AG10803 (cell line): ENCODE results near the gene MTERF1.
"Not testable (repeated sequence)": the region's sequence is repeated elsewhere in the genome, so short reads cannot be mapped to it uniquely, and the experiment has no call there.

ENCODE experiments used
- DNase-seq: peaks from one replicate; pipeline ENCODE4 v3.0.0; 2010; ENCODE audit warnings: low read depth
- H3K4me3 ChIP-seq: 2 replicates; pipeline ENCODE4 v1.5.1; 2011; ENCODE audit warnings: mild to moderate bottlenecking, low read length, control low read depth
- TF ChIP-seq, protein P1 (sequence below): conservative IDR thresholded peaks from 2 replicates; pipeline ENCODE4 v1.5.1; 2011; ENCODE audit warnings: mild to moderate bottlenecking, low read length, control low read depth, inconsistent platforms

MTERF1 gene

DNA sequence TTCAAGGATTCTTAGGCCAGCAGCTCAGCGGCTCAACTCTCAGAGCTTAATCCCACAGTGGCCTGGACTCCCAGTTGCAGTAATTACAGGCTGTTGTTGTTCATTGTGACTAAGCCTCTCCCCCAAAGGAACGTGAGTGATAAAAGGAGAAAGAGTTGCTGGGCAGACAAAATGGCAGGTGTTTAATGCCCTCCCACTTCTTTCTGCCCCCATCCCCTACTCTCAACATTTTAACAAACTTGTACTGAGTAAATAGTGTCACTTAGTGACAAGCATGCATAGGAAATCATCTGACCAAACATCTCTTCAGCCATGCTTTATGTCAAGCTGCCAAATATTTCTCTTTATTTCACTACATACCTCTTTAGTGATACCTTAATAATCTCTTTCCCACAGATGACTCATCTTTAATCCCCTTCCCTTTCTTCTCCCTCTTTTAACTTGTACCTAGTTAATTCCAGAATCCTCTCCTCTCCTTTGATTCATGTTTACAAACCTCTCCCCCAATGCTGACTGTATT lies 12.4 kb upstream of the MTERF1 start:
- no peak overlapping the region for H3K4me3 ChIP-seq
- peak; percentile 24 for DNase-seq
- TF ChIP-seq, protein P1, sequence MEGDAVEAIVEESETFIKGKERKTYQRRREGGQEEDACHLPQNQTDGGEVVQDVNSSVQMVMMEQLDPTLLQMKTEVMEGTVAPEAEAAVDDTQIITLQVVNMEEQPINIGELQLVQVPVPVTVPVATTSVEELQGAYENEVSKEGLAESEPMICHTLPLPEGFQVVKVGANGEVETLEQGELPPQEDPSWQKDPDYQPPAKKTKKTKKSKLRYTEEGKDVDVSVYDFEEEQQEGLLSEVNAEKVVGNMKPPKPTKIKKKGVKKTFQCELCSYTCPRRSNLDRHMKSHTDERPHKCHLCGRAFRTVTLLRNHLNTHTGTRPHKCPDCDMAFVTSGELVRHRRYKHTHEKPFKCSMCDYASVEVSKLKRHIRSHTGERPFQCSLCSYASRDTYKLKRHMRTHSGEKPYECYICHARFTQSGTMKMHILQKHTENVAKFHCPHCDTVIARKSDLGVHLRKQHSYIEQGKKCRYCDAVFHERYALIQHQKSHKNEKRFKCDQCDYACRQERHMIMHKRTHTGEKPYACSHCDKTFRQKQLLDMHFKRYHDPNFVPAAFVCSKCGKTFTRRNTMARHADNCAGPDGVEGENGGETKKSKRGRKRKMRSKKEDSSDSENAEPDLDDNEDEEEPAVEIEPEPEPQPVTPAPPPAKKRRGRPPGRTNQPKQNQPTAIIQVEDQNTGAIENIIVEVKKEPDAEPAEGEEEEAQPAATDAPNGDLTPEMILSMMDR, result no peak

DNA sequence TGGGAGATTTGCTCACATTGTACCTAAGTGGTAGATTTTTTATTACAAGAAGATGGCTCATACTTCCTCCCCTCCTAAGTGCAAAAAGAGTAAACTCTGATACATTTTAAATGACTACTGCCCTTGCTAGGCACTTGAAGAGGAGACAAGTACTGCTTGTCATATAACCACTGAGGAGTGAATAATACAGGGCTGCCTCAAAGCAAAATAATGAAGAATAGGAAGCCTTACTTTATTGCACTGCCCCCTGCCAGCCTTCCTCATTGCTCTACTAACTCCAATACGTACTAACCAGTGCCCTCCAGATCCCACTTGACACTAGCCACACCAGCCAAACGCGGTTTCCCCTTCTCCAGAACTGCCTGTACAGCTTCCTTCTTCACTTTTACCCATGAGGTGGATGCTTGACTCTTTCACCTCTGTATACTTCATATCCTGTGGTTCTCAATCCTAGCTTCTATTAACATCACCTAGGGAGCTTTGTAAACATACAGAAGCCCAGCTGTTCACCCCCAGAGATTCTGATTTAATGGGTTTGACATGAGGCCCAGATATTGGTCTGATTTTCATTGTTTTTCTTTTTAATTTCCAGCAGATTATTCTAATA lies 11.7 kb upstream of the MTERF1 start:
- no peak overlapping the region for H3K4me3 ChIP-seq
- no peak for DNase-seq
- TF ChIP-seq, protein P1, result no peak

DNA sequence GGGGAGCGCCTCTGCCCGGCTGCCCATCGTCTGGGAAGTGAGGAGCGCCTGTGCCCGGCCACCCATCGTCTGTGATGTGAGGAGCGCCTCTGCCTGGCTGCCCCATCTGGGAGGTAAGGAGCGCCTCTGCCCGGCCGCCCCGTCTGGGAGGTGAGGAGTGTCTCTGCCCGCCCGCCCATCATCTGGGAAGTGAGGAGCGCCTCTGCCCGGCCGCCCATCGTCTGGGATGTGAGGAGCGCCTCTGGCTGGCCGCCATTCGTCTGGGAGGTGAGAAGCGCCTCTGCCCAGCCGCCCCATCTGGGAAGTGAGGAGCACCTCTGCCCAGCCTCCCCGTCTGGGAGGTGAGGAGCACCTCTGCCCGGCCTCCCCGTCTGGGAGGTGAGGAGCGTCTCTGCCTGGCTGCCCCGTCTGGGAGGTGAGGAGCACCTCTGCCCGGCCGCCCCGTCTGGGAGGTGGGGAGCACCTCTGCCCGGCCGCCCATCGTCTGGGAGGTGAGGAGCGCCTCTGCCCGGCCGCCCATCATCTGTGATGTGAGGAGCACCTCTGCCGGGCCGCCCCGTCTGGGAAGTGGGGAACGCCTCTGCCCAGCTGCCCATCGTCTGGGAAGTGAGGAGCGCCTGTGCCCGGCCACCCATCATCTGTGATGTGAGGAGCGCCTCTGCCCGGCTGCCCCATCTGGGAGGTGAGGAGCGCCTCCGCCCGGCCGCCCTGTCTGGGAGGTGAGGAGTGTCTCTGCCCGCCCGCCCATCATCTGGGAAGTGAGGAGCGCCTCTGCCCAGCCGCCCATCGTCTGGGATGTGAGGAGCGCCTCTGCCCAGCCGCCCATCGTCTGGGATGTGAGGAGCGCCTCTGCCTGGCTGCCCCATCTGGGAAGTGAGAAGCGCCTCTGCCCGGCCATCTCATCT lies 8.0 kb upstream of the MTERF1 start:
- not testable (repeated sequence) for H3K4me3 ChIP-seq, DNase-seq

DNA sequence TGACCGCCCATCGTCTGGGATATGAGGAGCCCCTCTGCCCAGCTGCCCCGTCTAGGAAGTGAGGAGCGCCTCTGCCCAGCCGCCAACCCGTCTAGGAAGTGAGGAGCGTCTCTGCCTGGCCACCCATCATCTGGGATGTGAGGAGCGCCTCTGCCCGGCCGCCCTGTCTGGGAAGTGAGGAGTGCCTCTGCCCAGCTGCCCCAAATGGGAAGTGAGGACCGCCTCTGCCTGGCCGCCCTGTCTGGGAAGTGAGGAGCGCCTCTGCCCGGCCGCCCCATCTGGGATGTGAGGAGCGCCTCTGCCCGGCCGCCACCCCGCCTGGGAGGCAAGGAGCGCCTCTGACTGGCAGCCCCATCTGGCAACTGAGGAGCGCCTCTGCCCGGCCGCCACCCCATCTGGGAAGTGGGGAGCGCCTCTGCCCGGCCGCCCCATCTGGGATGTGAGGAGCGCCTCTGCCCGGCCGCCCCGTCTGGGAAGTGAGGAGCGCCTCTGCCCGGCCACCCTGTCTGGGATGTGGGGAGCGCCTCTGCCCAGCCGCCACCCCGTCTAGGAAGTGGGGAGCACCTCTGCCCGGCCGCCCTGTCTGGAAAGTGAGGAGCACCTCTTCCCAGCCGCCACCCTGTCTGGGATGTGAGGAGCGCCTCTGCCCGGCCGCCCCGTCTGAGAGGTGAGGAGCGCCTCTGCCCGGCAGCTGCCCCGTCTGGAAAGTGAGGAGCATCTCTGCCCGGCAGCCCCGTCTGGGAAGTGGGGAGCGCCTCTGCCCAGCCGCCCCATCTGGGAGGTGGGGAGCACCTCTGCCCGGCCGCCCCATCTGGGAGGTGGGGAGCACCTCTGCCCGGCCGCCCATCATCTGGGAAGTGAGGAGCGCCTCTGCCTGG lies 7.1 kb upstream of the MTERF1 start:
- not testable (repeated sequence) for H3K4me3 ChIP-seq, DNase-seq

DNA sequence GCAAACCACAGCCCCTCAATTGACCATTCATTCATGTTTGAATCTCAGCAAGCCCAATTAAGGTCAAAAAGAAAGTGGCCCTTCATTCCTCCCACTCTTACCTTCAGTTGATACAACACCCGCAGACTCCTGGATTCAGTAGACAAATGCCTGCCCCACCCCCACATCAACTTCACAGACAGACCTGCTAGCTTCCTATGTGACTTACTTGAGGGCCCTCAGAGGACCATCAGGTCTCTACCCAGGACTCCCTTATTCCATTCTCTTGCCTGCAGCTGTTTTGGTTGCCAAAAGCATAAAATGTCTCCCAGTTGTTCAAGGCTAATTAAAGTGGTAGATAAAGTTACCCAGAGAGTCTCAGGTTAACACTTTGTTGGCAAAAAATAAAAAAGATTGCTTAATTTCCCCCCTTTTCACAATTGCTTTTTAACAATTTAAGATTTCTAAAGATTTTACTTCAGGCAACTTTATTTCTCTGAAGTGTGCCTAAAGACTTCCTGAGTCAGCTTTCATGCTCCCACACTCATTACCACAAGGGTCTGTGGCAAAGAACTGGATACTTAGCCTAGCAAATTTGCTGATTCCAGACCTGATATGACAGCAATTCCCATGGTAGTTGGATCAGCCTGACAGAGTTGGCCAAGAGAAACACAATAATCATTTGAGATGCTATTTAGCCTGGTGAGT lies 3.3 kb upstream of the MTERF1 start:
- no peak overlapping the region for H3K4me3 ChIP-seq
- TF ChIP-seq, protein P1, result no peak
- no peak for DNase-seq

DNA sequence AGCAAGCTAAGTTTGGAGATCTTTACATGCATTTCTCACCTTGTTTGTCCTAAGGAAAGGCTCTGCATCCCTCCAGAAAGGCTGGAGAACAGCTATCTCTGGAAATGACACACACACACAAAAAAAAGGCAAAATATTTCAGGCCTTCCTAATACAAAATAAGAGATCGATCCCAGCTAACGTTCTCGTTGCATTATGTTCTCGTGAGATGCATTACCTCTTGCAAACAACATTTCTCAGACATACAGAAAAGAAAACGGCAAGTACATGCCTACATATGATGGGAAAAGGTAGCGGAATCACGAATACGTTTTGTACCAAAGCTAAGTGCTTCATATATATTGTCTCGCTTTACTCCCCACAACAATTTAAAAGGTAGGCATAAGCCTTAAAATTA lies 488 bp downstream of the MTERF1 start:
- DNase-seq, result peak; percentile 13
- peak overlapping the region; percentile 89 for H3K4me3 ChIP-seq
- TF ChIP-seq, protein P1, result no peak

DNA sequence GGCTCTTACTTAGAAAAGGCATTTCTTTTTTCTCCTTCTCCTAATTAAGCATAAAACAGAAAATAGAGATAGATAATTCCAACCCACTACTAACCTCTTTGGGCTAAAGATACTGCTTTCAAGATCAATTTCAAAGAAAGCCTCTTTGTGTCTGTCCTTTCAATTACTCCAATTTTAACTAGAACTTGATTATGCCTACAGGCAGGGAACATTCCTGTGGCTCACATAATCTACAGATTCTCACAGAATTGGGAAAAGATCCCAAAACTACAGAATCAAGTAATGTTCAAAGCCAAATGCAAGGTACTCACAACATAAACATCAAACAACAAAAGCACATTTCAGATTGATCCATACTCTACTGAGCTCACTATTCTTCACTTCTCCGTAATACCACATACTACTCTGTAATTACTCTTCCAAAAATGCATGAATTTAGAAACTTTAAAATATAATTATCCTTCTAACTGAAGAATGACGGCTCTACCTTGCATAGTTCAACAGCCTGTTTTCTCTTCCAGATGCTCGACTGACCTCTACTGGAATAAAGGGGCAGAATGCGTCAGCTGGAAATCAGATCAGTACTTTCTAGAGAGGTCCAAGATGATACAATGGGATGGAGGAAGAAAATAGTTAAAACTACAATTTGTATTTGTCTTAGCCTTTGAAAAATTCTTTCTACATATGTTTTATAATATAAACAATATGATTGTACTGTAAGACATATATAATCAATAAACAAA lies 3.9 kb downstream of the MTERF1 start:
- TF ChIP-seq, protein P1, result peak; percentile 60
- no peak overlapping the region for H3K4me3 ChIP-seq
- peak; percentile 27 for DNase-seq
